Heart left ventricle (tissue), 16 donors: Measurements from ENCODE around the gene LCT. TPM values are rescaled to one million over a fixed set of nuclear protein-coding genes. Genes with fewer than 3 reads are reported as not detected.
A peak's percentile ranks its signal among the peaks of the same experiment; 100 is the strongest.

Experiments
- ATAC-seq, 4 donors: fragments of 200-7000 bp; cut with Tn5 transposase; one replicate each; pipeline ENCODE4 v1.9.1; 2020 to 2022; ENCODE audit warnings: moderate library complexity in 4 of 4, mild to moderate bottlenecking in 3 of 4, moderate number of reproducible peaks in 1 of 4
- DNase-seq, 5 donors: peaks; one replicate each; pipeline ENCODE4 v3.0.0-alpha.2; 2020
- H3K27ac ChIP-seq, 12 donors: fragments of 200-600 bp; sonication (generic) in 4 of 12; one replicate each; pipeline versions ENCODE4 v1.5.0 to v1.8.0; 2016 to 2022; ENCODE audit warnings: mild to moderate bottlenecking in 2 of 12
- H3K27me3 ChIP-seq, 9 donors: fragments of 200-600 bp; sonication (generic) in 2 of 9; one replicate each; pipeline versions ENCODE4 v1.5.1 to v1.8.0; 2016 to 2022; ENCODE audit warnings: mild to moderate bottlenecking in 3 of 9
- H3K36me3 ChIP-seq, 9 donors: fragments of 200-600 bp; sonication (generic) in 2 of 9; one replicate each; pipeline versions ENCODE4 v1.5.0 to v1.8.0; 2018 to 2022; ENCODE audit warnings: mild to moderate bottlenecking in 2 of 9
- H3K4me1 ChIP-seq, 12 donors: fragments of 200-600 bp; sonication (generic) in 4 of 12; one replicate each; pipeline versions ENCODE4 v1.5.0 to v1.8.0; 2016 to 2022; ENCODE audit warnings: mild to moderate bottlenecking in 3 of 12
- H3K4me3 ChIP-seq, 12 donors: fragments of 200-600 bp; sonication (generic) in 4 of 12; one replicate each; pipeline versions ENCODE4 v1.5.0 to v1.8.0; 2017 to 2022; ENCODE audit warnings: mild to moderate bottlenecking in 9 of 12, moderate library complexity in 4 of 12
- H3K9me3 ChIP-seq, 12 donors: fragments of 200-600 bp; sonication (generic) in 4 of 12; one replicate each; pipeline versions ENCODE4 v1.5.0 to v1.8.0; 2016 to 2022; ENCODE audit warnings: mild to moderate bottlenecking in 1 of 12
- CTCF ChIP-seq, 12 donors: fragments of 200-600 bp; sonication (generic) in 4 of 12; IDR thresholded peaks; one replicate each; pipeline versions ENCODE4 v1.5.0 to v1.8.0; 2018 to 2022; ENCODE audit warnings: antibody characterized with exemption in 12 of 12, mild to moderate bottlenecking in 5 of 12
- POLR2A ChIP-seq, 2 donors: fragments of 450-650 bp; IDR thresholded peaks; one replicate each; pipeline ENCODE4 v1.6.1; 2017; ENCODE audit warnings: antibody characterized with exemption in 2 of 2, mild to moderate bottlenecking in 2 of 2, moderate library complexity in 2 of 2
- WGBS, 4 donors: extraction: QIAGEN DNeasy Blood & Tissue Kit in 2 of 4; methylation state at CpG; one replicate each; pipeline versions ENCODE4 v1.1.5 to v1.1.7; 2013 to 2018; 5-methylcytosine and 5-hydroxymethylcytosine counted together
- intact Hi-C, 10 donors: fragments of 100-400 bp; cut with DNase I; formaldehyde crosslinking; loops; one replicate each; pipeline versions ENCODE4 v1.11.1 to v1.14.2; 2022
- polyA plus RNA-seq, 2 donors: library from polyadenylated mRNA; stranded (reverse); fragments of 200-250 nt; gene quantifications; one replicate each; pipeline ENCODE4 v1.2.3, GENCODE V29; 2013
- total RNA-seq, 9 donors: library from RNA; depleted of rRNA in 2 of 9; stranded (reverse); fragments of >200 nt in 2 of 9; fragmentation: NEBNext Ultra II Directional in 3 of 9; extraction: Animal tissue kit (Norgen Biotek cat#: 25700) in 3 of 9; gene quantifications; one replicate each; pipeline versions ENCODE4 v1.1.0 to v1.2.4, GENCODE V29; 2016 to 2023
- donor health status: ischemic (EF 13 %, LVEDD 7.1; RV severe dilation, severe dysfunction).
- donor health status: healthy with polysubstance abuse.
- donor health status: DM: no; HTN: yes; CAD: no.
- donor health status: DM: no; HTN: no; CAD: no.
- donor health status: ischemic (EF 25% LVEDD 6.9; RV normal size, moderate dysfunction).
- donor health status: ischemic (EF 25% LVEDD 5.7; RV mildly dilated, moderate dysfunction).
- donor health status: healthy.
- donor health status: DM: yes; HTN: yes; CAD: no.
- donor health status: ischemic (EF 35%, LVEDD 5.7; RV mildly dilated, moderate dysfunction).
- donor health status: nonischemic (EF 11% LVEDD 7.7; RV severe dilation, severe dysfunction).
- donor health status: DM: yes; HTN: yes; CAD: no.
- donor health status: PGD.
- donor health status: ischemic (EF 29% LVEDD 5.4; RV normal size, mild dysfunction).
- donor health status: nonischemic (EF 23%, LVEDD 6.1; RV moderate dilation, normal function).

The LCT gene
- total and polyA plus RNA-seq, 11 donors: 0.06 TPM; not detected in 10

DNA sequence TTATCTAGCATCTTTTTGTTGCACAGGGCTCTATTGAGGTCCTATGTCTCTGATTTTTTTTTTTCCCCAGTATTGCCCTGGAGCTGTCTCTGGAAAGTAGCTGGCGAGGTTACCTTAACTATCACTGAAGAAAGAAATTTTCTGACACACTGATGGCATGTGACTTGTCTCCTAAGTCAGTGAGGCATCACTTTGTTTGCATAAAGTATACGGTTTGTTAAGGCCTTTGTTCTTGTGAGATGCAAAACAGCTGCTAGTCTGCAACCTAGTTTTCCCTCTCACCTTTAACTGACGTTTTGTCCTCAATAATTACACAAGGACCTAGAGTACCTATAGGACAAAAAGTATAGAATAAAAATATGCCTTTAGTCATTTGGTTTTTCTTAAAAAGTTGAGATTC lies 53.5 kb downstream of the LCT start:
- DNase-seq: no peak
- intact Hi-C loops: no loop called here
- Histone ChIP-seq H3K27me3 (no peaks in the 10 kb centered on the region), H3K9me3 (no peaks in the 10 kb centered on the region), H3K4me1 (no peaks in the 10 kb centered on the region), H3K36me3 (peaks cover 0 to 88% (median 82%) of the 10 kb centered on the region in 9 donors), H3K27ac (no peak overlapping the region), H3K4me3 (no peak overlapping the region)
- no peak for ATAC-seq
- TF ChIP-seq POLR2A (IDR thresholded peaks at IDR 0.05): no peak
- no peak for TF ChIP-seq CTCF (IDR thresholded peaks at IDR 0.05)
- 86 to 95% (median 90%) methylated on average over 3 of the region's 3 CpGs for WGBS, 4 donors

DNA sequence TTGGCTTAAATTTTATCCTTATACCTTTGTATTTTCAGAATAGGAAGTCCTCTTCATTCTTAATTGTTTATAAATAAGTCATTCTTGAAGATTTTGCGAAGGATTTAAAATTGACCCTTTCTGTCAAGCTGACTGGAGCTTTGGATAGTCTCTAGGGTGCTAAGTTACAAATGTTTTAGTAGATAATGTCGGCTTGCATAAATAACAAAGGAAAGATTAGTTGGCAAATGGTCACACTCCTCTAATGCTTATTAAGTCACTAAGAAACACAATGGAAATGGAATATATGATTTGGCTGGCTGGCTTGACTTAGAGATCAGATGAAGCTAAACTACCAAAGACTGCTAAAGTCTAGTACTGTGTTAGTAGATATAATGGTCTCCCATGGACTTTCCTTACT lies 54.8 kb downstream of the LCT start:
- intact Hi-C loops: no loop called here
- DNase-seq (no peak), ATAC-seq (no peak)
- H3K9me3 ChIP-seq: no peaks in the 10 kb centered on the region
- H3K4me1 ChIP-seq: no peaks in the 10 kb centered on the region
- H3K27me3 ChIP-seq: no peaks in the 10 kb centered on the region
- peaks cover 0 to 99% (median 87%) of the 10 kb centered on the region in 9 donors for H3K36me3 ChIP-seq
- WGBS, 4 donors: 64 to 80% (median 69%) methylated on average over 2 of the region's 2 CpGs
- H3K4me3 ChIP-seq: no peak overlapping the region
- H3K27ac ChIP-seq: no peak overlapping the region
- TF ChIP-seq POLR2A (IDR thresholded peaks at IDR 0.05): no peak
- TF ChIP-seq CTCF (IDR thresholded peaks at IDR 0.05): no peak

GRCh38 chr2:135776367-135776766 lies 60.6 kb downstream of the LCT start:
- Histone ChIP-seq H3K4me3 (no peak overlapping the region), H3K4me1 (peaks cover 0 to 11% (median 3%) of the 10 kb centered on the region in 12 donors), H3K9me3 (no peaks in the 10 kb centered on the region), H3K27me3 (no peaks in the 10 kb centered on the region), H3K36me3 (peaks cover 4 to 100% (median 97%) of the 10 kb centered on the region in 9 donors), H3K27ac (no peak overlapping the region)
- no peak for DNase-seq
- intact Hi-C loops: no loop called here
- TF ChIP-seq POLR2A (IDR thresholded peaks at IDR 0.05) (no peak), CTCF (IDR thresholded peaks at IDR 0.05) (no peak)
- ATAC-seq: no peak
- WGBS, 4 donors: 96 to 98% (median 97%) methylated on average over 7 of the region's 7 CpGs

- Histone ChIP-seq H3K9me3 (no peaks in the 10 kb centered on the region), H3K4me1 (peaks cover 0 to 11% (median 3%) of the 10 kb centered on the region in 12 donors), H3K36me3 (peaks cover 5 to 100% (median 97%) of the 10 kb centered on the region in 9 donors), H3K27me3 (no peaks in the 10 kb centered on the region), H3K4me3 (no peak overlapping the region), H3K27ac (peak overlapping the region in 1 of 12 donors; percentile 43)
- intact Hi-C loops: no loop called here
- 48 to 50% (median 49%) methylated on average over 2 of the region's 2 CpGs for WGBS, 4 donors
- ATAC-seq: peak; percentile 45 to 58 (median 56)
- no peak for DNase-seq
- TF ChIP-seq POLR2A (IDR thresholded peaks at IDR 0.05) (no peak), CTCF (IDR thresholded peaks at IDR 0.05) (no peak)
Measured at GRCh38 chr2:135775420-135775819, 61.6 kb downstream of the LCT start.
